Lower lobe of right lung (tissue), 2 donors: ENCODE measurements around the gene UCP2. TPM values are rescaled to one million over a fixed set of nuclear protein-coding genes. Genes with fewer than 3 reads are reported as not detected.
A peak's percentile ranks its signal among the peaks of the same experiment; 100 is the strongest.

Experiments
- ATAC-seq, 2 donors: fragments of 200-7000 bp; cut with Tn5 transposase; one replicate each; pipeline ENCODE4 v1.9.1; 2020 to 2022; ENCODE audit warnings: mild to moderate bottlenecking in 2 of 2, moderate library complexity in 2 of 2
- DNase-seq: peaks from one replicate; pipeline ENCODE4 v3.0.0-alpha.2; 2020
- H3K27ac ChIP-seq: fragments of 200-600 bp; one replicate; pipeline ENCODE4 v1.8.0; 2022
- H3K27me3 ChIP-seq: fragments of 200-600 bp; one replicate; pipeline ENCODE4 v1.8.0; 2022; ENCODE audit warnings: low read depth
- H3K36me3 ChIP-seq: fragments of 200-600 bp; one replicate; pipeline ENCODE4 v1.8.0; 2022; ENCODE audit warnings: mild to moderate bottlenecking
- H3K4me1 ChIP-seq: fragments of 200-600 bp; one replicate; pipeline ENCODE4 v1.8.0; 2022
- H3K4me3 ChIP-seq: fragments of 200-600 bp; one replicate; pipeline ENCODE4 v1.8.0; 2022; ENCODE audit warnings: mild to moderate bottlenecking
- H3K9me3 ChIP-seq: fragments of 200-600 bp; one replicate; pipeline ENCODE4 v1.8.0; 2022
- intact Hi-C: fragments of 100-400 bp; cut with DNase I; formaldehyde crosslinking; loops from one replicate; pipeline ENCODE4 v1.11.0; 2022
- total RNA-seq: library from RNA; stranded (reverse); fragmentation: NEBNext Ultra II Directional; extraction: Animal tissue kit (Norgen Biotek cat#: 25700); gene quantifications from one replicate; pipeline ENCODE4 v1.2.1, GENCODE V29; 2021
- TF ChIP-seq, protein P1 (sequence below): fragments of 200-600 bp; IDR thresholded peaks from one replicate; pipeline ENCODE4 v1.8.0; 2022; ENCODE audit warnings: antibody characterized with exemption, mild to moderate bottlenecking
- donor health status: DM: no; HTN: yes; CAD: no; lungs with severe emphysema.

The UCP2 gene
- total RNA-seq, 1 donor from 2014 or later, result 83.5 TPM

- intact Hi-C loops, result no loop called here
- DNase-seq (no peak), ATAC-seq (no peak)
- Histone ChIP-seq H3K27me3 (no peaks in the 10 kb centered on the region), H3K4me1 (peaks cover 60% of the 10 kb centered on the region), H3K4me3 (no peak overlapping the region), H3K9me3 (no peaks in the 10 kb centered on the region), H3K27ac (peak overlapping the region; percentile 93), H3K36me3 (peaks cover 56% of the 10 kb centered on the region)
- TF ChIP-seq, protein P1, sequence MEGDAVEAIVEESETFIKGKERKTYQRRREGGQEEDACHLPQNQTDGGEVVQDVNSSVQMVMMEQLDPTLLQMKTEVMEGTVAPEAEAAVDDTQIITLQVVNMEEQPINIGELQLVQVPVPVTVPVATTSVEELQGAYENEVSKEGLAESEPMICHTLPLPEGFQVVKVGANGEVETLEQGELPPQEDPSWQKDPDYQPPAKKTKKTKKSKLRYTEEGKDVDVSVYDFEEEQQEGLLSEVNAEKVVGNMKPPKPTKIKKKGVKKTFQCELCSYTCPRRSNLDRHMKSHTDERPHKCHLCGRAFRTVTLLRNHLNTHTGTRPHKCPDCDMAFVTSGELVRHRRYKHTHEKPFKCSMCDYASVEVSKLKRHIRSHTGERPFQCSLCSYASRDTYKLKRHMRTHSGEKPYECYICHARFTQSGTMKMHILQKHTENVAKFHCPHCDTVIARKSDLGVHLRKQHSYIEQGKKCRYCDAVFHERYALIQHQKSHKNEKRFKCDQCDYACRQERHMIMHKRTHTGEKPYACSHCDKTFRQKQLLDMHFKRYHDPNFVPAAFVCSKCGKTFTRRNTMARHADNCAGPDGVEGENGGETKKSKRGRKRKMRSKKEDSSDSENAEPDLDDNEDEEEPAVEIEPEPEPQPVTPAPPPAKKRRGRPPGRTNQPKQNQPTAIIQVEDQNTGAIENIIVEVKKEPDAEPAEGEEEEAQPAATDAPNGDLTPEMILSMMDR, result no peak
These were observed 4.0 kb downstream of the UCP2 start for GRCh38 chr11:73978576-73979086.

DNA sequence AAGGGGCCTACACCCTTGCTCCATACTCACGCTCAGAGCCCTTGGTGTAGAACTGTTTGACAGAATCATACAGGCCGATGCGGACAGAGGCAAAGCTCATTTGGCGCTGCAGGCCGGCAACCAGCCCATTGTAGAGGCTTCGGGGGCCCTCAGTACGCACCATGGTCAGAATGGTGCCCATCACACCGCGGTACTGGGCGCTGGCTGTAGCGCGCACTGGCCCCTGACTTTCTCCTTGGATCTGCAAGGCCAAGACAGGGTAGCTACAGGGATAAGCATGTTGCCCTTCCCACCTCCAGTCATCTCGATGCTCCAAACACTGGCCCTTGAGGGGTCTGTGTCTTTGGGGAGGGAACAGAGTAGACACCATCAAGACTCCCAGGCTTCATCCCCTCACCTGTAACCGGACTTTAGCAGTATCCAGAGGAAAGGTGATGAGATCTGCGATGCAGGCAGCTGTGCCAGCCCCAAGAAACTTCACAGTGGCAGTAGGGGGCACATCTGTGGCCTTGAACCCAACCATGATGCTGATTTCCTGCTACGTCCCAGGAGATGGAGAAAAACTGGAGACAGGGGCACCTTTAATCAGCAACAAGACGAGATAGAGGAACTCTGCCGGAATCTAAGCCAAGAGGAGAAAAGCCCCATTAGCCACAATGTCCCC, 4.7 kb downstream of the UCP2 start:
- no peaks in the 10 kb centered on the region for H3K27me3 ChIP-seq
- H3K4me3 ChIP-seq, result no peak overlapping the region
- ATAC-seq (no peak), DNase-seq (no peak)
- no peaks in the 10 kb centered on the region for H3K9me3 ChIP-seq
- H3K4me1 ChIP-seq, result peaks cover 61% of the 10 kb centered on the region
- intact Hi-C loops, result no loop called here
- H3K36me3 ChIP-seq, result peaks cover 56% of the 10 kb centered on the region
- TF ChIP-seq, protein P1, result no peak
- peak overlapping the region; percentile 93 for H3K27ac ChIP-seq

- ATAC-seq (no peak), DNase-seq (no peak)
- TF ChIP-seq, protein P1, result no peak
- Histone ChIP-seq H3K4me3 (no peak overlapping the region), H3K36me3 (peaks cover 56% of the 10 kb centered on the region), H3K27me3 (no peaks in the 10 kb centered on the region), H3K9me3 (no peaks in the 10 kb centered on the region), H3K4me1 (peaks cover 61% of the 10 kb centered on the region), H3K27ac (no peak overlapping the region)
- intact Hi-C loops, result no loop called here
These were observed 6.0 kb downstream of the UCP2 start for GRCh38 chr11:73976451-73977151.

DNA sequence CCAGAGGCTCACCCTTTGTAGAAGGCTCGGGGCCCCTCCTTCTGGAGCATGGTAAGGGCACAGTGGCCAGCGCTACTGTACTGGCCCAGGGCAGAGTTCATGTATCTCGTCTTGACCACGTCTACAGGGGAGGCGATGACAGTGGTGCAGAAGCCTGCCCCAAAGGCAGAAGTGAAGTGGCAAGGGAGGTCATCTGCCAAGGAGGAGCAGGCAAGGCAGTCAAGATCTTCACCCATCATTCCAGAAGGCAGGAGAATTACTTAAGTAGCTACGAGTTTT, 7.2 kb downstream of the UCP2 start:
- Histone ChIP-seq H3K27me3 (no peaks in the 10 kb centered on the region), H3K4me3 (no peak overlapping the region), H3K9me3 (no peaks in the 10 kb centered on the region), H3K4me1 (peaks cover 49% of the 10 kb centered on the region), H3K27ac (no peak overlapping the region), H3K36me3 (peaks cover 52% of the 10 kb centered on the region)
- no peak for ATAC-seq
- DNase-seq, result no peak
- TF ChIP-seq, protein P1, result no peak
- intact Hi-C loops, result no loop called here

DNA sequence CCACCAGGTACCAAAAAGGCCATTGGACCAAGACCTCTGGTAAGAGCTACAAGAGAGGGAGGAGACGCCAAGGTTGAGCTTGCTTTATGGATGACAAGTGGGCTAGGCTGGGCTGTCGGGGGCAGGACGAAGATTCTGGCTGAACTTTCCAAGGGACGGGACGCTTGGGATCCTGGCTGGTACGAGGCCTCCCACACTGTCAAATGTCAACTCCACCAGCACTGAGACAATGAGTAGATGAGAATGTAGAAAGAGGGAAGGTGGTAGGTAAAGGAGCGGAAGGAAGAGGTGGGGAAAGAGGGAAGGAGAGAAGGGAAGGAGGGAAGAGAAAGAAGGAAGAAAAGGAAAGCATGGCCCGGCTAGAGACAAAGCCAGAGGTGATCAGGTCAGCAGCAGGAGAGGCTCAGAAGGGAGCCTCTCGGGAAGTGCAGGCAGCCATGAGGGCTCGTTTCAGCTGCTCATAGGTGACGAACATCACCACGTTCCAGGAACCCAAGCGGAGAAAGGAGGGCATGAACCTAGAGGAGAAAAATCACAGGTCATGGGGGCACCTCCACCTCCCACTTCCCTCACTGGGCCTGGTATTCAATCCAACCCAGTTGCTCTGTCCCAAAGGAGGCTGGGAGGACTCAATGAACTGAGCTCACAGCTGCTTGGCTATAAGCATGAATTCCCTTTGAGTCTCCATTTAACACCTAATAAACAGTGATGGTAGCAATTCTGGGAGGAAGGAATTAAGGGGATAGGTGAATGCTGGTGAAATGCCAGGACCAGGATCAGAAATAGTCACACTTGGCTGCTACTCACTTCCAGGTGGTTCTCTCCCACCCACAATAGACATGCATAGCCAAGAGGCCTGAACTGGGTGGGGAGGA, 7.8 kb downstream of the UCP2 start:
- no peak overlapping the region for H3K4me3 ChIP-seq
- no peak for DNase-seq
- no peak for ATAC-seq
- no peaks in the 10 kb centered on the region for H3K9me3 ChIP-seq
- TF ChIP-seq, protein P1, result no peak
- H3K36me3 ChIP-seq, result peaks cover 46% of the 10 kb centered on the region
- peak overlapping the region; percentile 41 for H3K27ac ChIP-seq
- no peaks in the 10 kb centered on the region for H3K27me3 ChIP-seq
- H3K4me1 ChIP-seq, result peaks cover 44% of the 10 kb centered on the region
- intact Hi-C loops, result no loop called here
